DMS153 treated with DMSO at 0.1 percent for 48 hours (cell line): ENCODE results near the gene NOM1.

ENCODE experiments used
- DNase-seq: peaks from one replicate; lab custom pipeline; 2025; ENCODE audit not compliant: unreplicated experiment; lab: John Stamatoyannopoulos, UW

Gene NOM1

DNA sequence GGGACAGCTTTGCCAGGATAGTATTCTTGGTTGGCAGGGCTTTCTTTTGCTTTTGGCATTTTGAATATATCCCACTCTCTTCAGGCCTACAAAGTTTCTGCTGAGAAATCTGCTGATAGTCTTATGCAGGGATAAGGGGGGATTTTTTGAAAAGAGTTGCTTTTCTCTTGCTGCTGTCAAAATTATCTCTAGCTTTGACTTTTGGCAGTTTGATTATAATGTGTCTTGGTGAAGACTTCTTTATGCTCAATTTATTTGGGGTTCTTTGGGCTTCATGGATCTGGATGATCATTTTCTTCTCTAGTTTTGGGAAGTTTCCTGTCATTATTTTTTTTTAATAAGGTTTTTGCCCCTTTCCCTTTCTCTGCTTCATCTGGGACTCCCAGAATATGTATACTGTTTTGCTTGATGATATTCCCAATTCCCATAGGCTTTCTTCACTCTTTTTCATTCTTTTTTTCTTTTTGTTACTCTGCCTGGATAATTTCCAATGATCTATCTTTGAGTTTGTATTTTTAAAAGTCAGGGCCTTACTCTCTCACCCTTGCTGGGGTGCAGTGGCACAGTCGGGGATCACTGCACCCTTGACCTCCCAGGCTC, 29.6 kb downstream of the NOM1 start:
- no peak for DNase-seq

GRCh38 chr7:156979711-156980110, 30.2 kb downstream of the NOM1 start:
- no peak for DNase-seq

DNA sequence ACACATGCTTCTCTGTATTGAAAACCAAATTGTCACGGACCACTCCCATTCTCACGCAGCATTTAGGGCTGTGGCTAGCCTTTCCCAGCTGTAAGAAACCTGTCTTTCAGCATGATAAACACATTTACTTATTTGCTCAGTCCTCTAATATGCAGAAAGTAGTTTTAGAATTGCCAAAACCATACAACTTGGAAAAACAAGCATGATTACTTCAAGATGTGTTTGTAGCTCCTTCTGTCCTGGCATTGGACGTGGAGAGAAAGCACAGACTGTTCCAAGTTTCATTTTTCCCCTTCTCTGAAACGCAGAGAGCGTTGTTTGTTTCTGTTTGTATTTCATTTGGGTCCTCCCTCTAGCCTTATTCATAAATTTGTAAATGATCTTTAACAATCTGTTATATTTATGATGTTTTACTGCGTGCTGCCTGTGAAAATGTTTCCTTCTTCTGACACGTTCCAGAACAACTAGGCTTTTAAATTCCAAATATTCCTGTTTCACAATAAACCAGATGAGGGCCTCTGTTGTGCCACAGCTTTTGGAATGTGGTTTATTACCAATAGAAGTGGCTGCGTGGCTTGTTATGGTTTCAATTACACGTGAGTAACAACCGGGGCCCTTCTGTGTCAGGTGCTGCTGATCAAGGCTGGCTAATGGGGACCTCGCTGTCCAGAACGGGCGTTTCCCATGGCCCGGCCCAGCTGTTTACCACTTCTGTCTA, 34.8 kb downstream of the NOM1 start:
- no peak for DNase-seq

- DNase-seq, result no peak
These were observed 35.8 kb downstream of the NOM1 start for GRCh38 chr7:156985101-156985992.

DNA sequence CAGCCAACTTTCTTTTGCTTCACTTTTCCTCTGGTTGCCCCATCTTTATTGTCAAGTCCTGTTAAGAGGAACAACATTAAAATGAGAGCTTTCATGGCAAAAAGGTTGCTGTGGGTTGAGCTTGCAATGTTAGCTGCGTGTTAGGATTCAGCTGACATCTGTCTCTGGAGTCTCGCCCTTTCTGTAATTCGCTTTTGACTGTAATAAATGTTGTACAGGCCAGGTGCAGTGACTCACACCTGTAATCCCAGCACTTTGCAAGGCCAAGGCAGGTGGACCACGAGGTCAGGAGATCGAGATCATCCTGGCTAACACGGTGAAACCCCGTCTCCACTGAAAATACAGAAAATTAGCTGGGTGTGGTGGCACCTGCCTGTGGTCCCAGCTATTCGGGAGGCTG, 36.9 kb downstream of the NOM1 start:
- no peak for DNase-seq

- no peak for DNase-seq
These were observed 39.1 kb downstream of the NOM1 start for GRCh38 chr7:156988343-156989185.

DNA sequence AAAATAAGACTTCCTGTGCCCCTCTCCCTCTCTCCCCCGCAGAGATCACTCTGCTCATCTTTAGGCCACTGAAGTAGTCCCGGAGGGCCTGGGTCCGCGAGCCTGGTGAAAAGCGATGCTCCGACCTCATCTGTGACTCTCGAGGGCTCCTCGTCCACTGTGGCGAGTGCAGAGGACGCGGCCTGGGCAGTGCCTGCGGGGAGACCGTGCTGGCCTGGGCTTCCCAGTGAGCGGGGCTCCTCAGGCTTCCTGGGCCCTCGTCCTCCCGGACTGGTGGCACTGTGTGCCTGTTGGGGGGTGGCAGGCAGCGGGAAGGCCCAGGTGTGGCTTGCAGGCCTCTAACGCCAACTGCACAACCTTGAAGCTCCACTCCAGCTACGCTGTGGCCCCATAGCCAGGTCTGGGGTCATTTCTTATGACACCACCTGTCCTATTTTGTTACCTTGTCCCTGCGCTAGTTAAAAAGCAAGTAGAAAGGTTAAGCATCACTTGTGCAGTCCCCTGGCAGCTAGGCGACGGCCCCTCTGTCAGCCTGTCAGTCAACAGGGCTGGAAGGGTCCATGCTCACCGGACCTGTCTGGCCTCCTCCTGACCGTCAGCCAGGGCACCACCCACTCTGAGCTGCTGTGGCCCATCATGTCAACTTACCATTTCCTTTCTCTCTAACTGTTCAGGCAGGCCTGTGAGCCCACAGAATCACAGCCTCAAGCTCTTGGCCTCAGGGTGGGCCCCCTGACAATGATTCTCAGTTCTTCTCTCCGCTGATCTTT, 40.4 kb downstream of the NOM1 start:
- no peak for DNase-seq

DNA sequence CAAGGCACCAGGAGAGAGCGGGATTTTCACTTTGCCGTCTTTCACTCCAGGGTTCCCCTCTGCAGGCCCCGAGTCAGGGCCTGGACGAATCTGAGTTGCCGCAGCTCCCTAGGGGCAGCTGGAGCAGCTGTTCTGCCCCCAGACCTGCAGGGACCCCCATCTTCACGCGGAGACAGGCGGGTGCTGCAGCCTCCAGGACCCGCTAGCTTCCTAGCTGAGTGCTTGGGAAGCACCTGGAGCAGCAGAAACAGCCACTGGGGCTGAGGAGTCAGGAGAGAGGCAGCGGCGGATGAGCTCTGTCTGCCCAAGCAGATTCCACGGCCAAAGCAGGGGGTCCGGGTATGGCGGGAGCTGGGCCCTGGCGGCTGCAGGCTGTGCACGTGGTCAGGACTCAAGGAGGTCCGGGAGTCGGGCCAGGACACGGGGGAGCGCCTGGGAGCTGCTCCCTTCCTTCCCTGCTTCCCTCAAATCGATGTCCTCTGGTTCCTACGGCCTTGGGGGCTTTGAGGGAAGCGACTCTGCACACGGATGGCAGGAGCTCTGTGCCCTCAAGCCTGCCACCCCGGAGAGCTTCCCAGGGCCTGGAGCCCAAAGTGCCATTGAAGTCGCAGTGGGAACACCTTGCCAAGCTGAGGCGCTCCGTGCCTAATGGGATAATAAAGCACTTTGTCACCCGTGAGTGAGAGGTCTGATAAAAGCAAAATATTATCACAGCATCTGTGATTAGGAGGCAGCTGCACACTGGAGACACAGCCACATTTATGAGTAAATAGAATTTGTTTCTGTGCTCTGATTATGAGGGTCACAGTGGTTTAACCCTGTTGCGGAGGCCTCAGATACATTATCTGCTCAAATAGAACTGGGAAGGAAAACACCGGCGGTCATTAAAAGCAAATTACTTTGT, 43.8 kb downstream of the NOM1 start:
- DNase-seq, result no peak

DNA sequence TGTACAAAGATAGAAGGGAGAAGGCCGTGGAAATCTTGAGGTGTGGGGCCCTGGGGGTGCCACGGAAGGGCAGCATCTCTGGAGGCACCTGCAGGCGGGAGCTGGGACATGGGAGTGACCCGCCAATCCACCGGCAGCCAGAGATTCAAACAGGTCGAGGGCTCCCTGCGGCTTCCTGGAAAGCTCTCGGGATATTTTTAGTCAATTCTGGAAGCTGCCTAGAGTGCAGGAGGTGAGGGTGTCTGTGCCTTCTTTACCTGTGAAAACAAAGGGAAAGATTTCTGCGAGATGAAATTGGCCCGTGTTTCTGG, 44.4 kb downstream of the NOM1 start:
- no peak for DNase-seq

GRCh38 chr7:156994417-156994816, 44.9 kb downstream of the NOM1 start:
- no peak for DNase-seq

DNA sequence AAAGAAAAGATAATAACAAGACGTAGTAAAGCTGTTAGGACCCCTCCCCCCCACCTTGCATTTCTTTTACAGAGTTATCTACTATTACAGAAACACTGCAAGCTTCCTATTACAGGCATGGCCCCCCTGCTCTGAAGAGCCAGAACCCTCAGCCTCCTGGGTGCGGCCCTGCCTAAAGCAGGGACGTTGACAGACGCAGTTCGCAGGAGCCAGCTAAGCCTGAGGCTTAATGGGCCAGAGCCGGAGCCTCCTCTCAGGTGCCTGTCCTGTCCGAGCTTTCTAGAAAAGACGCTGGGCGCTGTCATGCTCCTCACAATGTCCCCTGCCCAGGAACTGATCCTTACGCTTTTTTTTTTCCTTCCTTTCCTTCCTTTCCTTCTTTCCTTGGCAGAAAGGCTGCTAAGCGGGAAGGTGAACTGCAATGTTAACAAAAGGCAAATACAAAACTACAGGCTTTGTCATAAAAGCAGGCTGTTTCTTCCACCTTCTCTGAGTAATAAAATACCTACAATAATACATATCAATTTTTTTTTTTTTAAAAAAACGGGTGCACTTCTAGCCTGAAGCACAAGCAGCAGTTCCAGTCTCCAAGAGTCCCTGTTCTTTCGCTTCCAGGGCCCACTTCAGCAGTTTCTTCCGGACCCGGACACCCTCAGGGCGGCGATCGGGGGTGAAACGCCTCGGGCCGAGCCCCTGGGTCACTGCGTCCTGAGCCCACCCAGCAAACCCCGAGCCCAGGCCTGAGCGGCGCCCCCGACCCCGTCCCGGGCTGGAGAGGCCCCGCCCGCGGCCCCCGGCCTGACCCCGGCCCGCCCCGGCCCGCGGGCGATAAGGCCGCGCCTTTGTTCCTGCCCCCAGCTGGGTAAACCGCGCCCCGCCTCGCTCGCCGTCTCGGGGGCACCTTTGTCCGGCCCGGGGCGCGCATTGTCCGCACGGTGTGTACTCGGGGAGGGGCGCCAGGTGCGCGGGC, 49.8 kb downstream of the NOM1 start:
- no peak for DNase-seq

- DNase-seq, result no peak
These were observed 50.6 kb downstream of the NOM1 start for GRCh38 chr7:156999958-157000726.

DNA sequence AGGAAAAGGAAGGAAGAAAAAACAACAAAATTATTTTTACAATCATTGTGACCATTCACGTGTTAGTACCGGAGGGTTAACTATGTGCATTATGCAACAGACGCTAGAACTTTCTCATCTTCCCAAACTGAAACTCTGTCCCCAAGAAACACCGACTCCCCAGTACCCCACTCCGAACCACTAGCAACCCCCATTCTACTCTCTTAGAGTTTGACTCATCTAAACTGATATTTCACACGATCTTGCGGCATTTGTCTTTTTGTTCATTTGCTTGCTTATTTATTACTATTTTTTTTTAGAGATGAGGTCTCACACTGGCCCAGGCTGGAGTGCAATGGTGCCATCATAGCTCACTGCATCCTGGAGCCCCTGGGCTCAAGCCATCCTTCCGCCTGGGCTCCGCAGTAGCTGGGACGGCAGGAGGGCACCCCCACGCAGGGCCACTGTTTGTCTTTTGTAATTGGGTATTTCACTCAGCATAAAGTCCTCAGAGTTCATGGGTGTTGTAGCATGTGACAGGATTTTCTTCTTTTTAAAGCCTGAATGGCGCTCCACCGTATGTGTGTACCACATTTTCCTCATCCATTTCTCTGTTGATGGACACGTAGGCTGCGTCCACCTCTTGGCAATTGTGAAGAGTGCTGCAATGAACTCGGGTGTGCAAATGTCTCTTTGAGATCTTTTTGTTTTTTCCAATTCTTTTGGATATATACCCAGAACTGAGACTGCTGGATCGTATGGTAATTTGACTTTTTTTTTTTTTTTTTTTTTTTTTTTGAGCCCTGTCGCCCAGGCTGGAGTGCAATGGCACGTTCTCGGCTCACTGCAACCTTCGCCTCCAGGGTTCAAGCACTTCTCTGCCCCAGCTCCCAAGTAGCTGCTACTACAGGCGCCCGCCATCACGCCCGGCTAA, 51.5 kb downstream of the NOM1 start:
- no peak for DNase-seq

GRCh38 chr7:157001920-157002818, 52.7 kb downstream of the NOM1 start:
- DNase-seq, result no peak

GRCh38 chr7:157002819-157003421, 53.4 kb downstream of the NOM1 start:
- no peak for DNase-seq
